ENCODE measurements around the gene GPR25.

DNA sequence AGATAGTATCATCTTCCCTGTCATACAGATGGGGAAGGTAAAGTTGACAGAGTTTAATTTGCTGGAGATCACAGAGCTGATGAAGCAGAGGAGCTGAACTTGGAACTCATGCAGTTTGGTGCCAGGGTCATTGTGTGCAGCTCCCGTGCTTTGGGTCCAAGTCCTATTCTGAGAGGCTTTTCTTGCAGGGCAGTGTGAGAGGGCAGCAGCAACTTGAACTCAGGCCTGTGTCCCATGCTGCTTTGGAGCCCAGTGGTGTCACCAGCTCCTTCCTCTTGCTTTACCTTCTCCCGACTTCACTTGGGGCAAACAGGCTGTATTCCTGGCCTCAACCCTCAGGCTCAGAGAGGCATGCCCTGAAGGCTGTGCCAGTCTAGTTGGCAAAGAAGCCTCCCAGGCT is 46.6 kb downstream of the GPR25 start:
- TF ChIP-seq, protein P1, sequence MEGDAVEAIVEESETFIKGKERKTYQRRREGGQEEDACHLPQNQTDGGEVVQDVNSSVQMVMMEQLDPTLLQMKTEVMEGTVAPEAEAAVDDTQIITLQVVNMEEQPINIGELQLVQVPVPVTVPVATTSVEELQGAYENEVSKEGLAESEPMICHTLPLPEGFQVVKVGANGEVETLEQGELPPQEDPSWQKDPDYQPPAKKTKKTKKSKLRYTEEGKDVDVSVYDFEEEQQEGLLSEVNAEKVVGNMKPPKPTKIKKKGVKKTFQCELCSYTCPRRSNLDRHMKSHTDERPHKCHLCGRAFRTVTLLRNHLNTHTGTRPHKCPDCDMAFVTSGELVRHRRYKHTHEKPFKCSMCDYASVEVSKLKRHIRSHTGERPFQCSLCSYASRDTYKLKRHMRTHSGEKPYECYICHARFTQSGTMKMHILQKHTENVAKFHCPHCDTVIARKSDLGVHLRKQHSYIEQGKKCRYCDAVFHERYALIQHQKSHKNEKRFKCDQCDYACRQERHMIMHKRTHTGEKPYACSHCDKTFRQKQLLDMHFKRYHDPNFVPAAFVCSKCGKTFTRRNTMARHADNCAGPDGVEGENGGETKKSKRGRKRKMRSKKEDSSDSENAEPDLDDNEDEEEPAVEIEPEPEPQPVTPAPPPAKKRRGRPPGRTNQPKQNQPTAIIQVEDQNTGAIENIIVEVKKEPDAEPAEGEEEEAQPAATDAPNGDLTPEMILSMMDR (IDR thresholded peaks at IDR 0.05 in 8 of 11, conservative IDR thresholded peaks at IDR 0.05 in 3 of 11), result no peak
- no peak for TF ChIP-seq POLR2A (IDR thresholded peaks at IDR 0.05)

Measured in spleen (tissue), 7 donors.